Head of caudate nucleus (tissue), 42 donors: ENCODE data around the gene CD19.
"Not testable (repeated sequence)": the region's sequence is repeated elsewhere in the genome, so short reads cannot be mapped to it uniquely, and the experiment has no call there.

Experiments used
- DNase-seq, 42 donors: peaks; one replicate each; pipeline versions ENCODE4 v3.0.0 to v3.0.0-alpha.2; 2020 to 2021; ENCODE audit warnings: mixed read lengths in 7 of 42
- intact Hi-C: fragments of 100-400 bp; cut with DNase I; formaldehyde crosslinking; loops from one replicate; pipeline ENCODE4 v1.15.0; 2022

CD19 gene

DNA sequence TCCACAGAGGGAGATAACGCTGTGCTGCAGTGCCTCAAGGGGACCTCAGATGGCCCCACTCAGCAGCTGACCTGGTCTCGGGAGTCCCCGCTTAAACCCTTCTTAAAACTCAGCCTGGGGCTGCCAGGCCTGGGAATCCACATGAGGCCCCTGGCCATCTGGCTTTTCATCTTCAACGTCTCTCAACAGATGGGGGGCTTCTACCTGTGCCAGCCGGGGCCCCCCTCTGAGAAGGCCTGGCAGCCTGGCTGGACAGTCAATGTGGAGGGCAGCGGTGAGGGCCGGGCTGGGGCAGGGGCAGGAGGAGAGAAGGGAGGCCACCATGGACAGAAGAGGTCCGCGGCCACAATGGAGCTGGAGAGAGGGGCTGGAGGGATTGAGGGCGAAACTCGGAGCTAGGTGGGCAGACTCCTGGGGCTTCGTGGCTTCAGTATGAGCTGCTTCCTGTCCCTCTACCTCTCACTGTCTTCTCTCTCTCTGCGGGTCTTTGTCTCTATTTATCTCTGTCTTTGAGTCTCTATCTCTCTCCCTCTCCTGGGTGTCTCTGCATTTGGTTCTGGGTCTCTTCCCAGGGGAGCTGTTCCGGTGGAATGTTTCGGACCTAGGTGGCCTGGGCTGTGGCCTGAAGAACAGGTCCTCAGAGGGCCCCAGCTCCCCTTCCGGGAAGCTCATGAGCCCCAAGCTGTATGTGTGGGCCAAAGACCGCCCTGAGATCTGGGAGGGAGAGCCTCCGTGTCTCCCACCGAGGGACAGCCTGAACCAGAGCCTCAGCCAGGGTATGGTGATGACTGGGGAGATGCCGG lies 769 bp downstream of the CD19 start:
- DNase-seq = no peak
- intact Hi-C loops = no loop called here

DNA sequence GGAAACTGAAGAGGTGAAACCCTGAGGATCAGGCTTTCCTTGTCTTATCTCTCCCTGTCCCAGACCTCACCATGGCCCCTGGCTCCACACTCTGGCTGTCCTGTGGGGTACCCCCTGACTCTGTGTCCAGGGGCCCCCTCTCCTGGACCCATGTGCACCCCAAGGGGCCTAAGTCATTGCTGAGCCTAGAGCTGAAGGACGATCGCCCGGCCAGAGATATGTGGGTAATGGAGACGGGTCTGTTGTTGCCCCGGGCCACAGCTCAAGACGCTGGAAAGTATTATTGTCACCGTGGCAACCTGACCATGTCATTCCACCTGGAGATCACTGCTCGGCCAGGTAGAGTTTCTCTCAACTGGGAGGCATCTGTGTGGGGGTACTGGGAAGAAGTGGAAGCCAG lies 1.4 kb downstream of the CD19 start:
- no peak for DNase-seq
- intact Hi-C loops = no loop called here

DNA sequence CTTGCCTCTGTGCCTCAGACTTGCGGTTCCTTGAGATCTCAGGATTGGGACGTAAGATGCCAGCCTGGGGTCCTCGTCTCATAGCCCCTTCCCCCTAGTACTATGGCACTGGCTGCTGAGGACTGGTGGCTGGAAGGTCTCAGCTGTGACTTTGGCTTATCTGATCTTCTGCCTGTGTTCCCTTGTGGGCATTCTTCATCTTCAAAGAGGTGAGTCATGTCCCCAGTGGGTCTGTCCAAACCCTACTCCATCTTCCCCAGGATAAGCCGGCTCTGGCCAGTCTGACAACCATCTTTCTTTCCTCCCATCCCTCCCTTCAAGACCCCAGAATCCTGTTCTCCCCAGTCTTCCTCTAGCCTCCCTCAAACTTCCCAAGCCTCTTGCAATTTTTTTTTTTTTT lies 3.6 kb downstream of the CD19 start:
- intact Hi-C loops = no loop called here
- DNase-seq = no peak

DNA sequence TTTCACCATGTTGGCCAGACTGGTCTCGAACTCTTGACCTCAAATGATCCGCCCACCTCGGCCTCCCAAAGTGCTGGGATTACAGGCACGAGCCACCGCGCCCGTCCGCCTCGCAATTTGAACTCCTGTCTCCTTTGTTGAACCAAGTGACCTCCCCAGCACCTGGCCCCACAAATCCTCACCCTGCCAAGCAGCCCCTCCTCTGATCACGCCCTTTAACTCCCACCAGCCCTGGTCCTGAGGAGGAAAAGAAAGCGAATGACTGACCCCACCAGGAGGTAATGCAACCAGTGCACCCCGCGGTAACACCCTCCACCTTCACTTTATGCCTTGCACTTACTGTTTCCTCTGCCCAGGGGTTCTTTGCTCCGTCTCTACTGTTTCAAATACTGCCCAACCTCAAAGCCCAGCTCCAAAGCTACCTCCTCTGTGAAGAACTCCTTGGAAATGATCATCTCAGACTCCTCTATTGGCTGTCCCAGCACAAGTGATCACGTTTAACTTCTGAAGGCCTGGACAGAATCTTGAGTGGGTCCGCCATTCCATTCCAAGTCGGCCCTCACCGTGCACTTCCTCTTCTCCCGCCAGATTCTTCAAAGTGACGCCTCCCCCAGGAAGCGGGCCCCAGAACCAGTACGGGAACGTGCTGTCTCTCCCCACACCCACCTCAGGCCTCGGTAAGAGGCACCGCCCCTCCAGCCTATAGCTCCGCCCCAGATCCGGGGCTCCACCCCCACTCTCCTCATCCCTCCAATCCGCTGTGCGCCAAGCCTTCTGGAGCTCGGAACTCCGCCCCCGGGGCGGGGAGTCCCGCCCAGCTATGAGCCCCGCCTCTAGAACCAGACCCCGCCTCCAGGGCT lies 4.4 kb downstream of the CD19 start:
- DNase-seq = peak; percentile 27 to 82 (median 64)
- intact Hi-C loops = no loop called here

DNA sequence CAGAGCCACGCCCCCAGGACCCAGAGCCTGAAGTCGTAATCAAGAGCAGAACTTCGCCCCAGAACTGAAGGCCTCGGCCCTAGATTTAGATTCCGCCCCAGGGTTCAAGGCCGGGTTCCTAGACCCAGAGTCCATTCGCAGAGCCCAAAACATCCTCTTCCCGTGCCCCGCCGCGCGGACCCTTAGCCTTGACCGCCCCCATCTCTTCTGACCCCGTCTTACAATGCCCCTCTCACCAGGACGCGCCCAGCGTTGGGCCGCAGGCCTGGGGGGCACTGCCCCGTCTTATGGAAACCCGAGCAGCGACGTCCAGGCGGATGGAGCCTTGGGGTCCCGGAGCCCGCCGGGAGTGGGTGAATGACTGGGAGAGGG lies 5.0 kb downstream of the CD19 start:
- DNase-seq = no peak
- intact Hi-C loops = no loop called here

DNA sequence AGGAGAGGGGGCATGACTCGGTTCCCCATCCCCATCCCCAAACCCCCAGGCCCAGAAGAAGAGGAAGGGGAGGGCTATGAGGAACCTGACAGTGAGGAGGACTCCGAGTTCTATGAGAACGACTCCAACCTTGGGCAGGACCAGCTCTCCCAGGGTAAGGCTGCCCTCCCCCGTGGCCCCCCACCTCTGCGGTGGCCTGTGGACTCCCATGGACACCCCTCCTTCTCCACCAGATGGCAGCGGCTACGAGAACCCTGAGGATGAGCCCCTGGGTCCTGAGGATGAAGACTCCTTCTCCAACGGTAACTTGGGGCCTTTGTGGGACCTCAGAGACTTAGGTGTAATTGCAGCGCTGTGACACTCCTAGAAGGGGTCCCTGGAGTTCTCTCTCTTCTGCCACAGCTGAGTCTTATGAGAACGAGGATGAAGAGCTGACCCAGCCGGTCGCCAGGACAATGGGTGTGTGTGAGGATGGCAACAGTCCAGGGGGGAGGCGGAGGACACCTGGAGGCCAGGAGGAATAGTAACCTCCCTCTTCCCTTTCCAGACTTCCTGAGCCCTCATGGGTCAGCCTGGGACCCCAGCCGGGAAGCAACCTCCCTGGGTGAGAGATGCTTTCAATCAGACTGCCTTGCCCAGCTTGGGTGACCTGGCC lies 5.6 kb downstream of the CD19 start:
- DNase-seq = no peak
- intact Hi-C loops = no loop called here

GRCh38 chr16:28938721-28939120 lies 7.0 kb downstream of the CD19 start:
- intact Hi-C loops = no loop called here
- DNase-seq = no peak

- DNase-seq = not testable (repeated sequence)
- intact Hi-C loops = loop anchor here (10.0 kb wide), 1 partner anchor 95 kb away; the partner anchor contains the start of gene TUFM
These were observed 8.1 kb downstream of the CD19 start for GRCh38 chr16:28939825-28940224.

DNA sequence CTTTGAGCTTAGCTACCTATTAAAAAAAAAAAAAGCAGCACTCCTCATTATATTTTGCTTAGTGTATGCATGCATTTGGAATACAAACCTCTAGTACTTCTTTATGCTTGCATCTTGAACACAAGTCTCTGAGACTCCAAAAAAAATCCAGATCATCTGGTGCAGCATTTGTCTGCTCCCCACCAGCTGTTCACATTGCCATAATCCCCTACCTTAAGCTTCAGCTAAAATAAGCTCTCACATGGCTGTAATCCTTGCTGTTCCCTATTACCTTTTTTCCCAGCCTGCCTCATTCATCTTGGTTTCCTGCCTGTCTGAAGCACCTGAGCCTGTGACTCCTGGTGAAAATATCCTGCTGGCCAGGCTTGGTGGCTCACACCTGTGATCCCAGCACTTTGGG lies 11.5 kb downstream of the CD19 start:
- no peak for DNase-seq
- intact Hi-C loops = loop anchor here (10.0 kb wide), 1 partner anchor 98 kb away; the partner anchor contains the start of gene TUFM

DNA sequence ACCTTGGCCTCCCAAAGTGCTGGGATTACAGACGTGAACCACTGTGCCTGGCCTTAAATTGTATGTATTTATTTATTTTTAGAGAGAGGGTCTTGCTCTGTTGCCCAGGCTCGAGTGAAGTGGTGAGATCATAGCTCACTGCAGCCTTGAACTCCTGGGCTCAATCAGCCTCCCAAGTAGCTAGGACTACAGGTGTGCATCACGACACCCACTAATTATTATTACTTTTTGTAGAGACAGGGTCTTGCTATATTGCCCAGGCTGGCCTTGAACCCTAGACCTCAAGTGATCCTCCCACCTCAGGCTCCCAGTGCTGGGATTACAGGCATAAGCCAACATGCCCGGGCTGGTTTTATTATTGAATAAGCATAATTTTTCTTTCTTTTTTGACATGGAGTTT lies 14.9 kb downstream of the CD19 start:
- DNase-seq = no peak
- intact Hi-C loops = loop anchor here (10.0 kb wide), 1 partner anchor 102 kb away; the partner anchor contains the start of gene TUFM

- intact Hi-C loops = loop anchor here (2.0 to 5.0 kb wide), 2 partner anchors 26 to 89 kb away; partner anchors contain the start of genes RABEP2 and SH2B1
- peak; percentile 99 to 100 (median 100) for DNase-seq
These were observed 19.1 kb downstream of the CD19 start, which contains the start of gene NFATC2IP for GRCh38 chr16:28950648-28951409. Gene NFATC2IP, plus strand, starts transcription at chr16:28950937. Its CDS starts 75 bp downstream, at chr16:28951012.

GRCh38 chr16:28951410-28951943 lies 19.7 kb downstream of the CD19 start:
- intact Hi-C loops = loop anchor here (2.0 to 5.0 kb wide), 2 partner anchors 27 to 89 kb away; partner anchors contain the start of genes RABEP2 and SH2B1
- peak in 7 of 42 donors; percentile 5 to 44 (median 15) for DNase-seq

DNA sequence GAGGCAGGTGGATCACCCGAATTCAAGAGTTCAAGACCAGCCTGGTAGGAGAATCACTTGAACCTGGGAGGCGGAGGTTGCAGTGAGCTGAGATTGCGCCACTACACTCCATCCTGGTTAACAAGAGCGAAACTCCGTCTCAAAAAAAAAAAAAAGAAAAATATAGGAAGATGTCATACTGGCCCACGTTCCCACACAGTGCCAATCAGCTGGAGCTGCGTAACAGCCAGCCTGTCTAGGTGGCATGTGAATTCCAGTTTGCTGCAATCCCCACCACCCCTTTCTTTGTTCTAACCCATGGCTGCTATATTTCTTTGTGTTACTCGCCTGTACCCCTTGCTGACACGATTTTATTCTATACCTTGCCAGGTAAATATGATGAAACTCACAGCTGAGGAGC lies 26.4 kb downstream of the CD19 start:
- intact Hi-C loops = no loop called here
- no peak for DNase-seq

- no peak for DNase-seq
- intact Hi-C loops = no loop called here
These were observed 27.1 kb downstream of the CD19 start for GRCh38 chr16:28958836-28959235.

DNA sequence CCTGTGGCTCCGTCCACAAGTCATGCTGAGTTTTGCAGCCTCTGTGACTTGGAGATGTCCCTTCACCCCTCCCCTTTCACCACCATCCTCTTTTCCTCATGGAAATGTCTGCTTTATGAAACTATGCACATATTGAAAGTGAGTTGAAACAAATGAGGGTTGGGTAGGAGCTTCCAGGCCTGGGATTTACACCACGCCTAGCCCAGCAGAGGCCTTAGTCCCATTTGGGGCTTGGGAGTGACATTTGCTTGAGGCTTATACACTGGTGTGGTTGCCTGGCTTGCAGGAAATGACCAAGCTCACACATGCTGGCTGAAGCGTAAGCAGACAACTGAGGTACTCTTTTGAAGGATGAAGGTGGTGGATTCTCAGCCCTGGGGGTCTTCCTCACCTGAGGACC lies 32.3 kb downstream of the CD19 start:
- no peak for DNase-seq
- intact Hi-C loops = no loop called here

GRCh38 chr16:28964496-28964895 lies 32.7 kb downstream of the CD19 start:
- no peak for DNase-seq
- intact Hi-C loops = no loop called here

- no peak for DNase-seq
- intact Hi-C loops = no loop called here
These were observed 35.4 kb downstream of the CD19 start for GRCh38 chr16:28967156-28967555.

DNA sequence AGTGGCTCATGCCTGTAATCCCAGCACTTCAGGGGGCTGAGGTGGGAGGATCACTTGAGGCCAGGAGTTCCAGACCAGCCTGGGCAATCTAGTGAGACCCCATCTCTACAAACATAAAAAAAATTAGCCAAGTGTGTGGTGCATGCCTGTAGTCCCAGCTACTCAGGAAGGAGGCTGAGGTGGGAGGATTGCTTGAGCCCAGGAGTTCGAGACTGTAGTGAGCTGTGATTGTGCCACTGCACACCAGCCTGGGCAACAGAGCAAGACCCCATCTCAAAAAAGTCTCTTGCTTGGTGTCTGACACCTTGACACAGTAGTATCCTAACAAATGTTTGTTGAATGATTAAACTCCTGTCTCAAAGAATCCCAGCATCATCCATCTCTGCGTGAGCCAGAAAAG lies 37.9 kb downstream of the CD19 start:
- intact Hi-C loops, DNase-seq: not testable (repeated sequence)
